ENCODE measurements around the gene ZBTB20. TPM values are rescaled to one million over a fixed set of nuclear protein-coding genes. Genes with fewer than 3 reads are reported as not detected.

ZBTB20 gene
- total and polyA plus RNA-seq, 12 donors, result 2.8 to 167 (median 108) TPM

GRCh38 chr3:114642951-114643741, 503.9 kb downstream of the ZBTB20 start:
- DNase-seq, result no peak
- WGBS, 4 donors, result 75 to 85% (median 77%) methylated on average over 1 of the region's 1 CpG
- no peak overlapping the region for H3K27ac ChIP-seq
- intact Hi-C loops (cut with DNase I), result no loop called here
- H3K9me3 ChIP-seq (replicated peaks in 1 of 3), result peaks cover 0 to 5% (median 0%) of the 10 kb centered on the region in 3 donors
- TF ChIP-seq POLR2A (IDR thresholded peaks at IDR 0.05), result no peak
- no peak for TF ChIP-seq CTCF (IDR thresholded peaks at IDR 0.05)
- peaks cover 7 to 11% of the 10 kb centered on the region in 2 donors for H3K4me1 ChIP-seq (replicated peaks in 1 of 2)
- H3K4me3 ChIP-seq, result no peak overlapping the region
- H3K36me3 ChIP-seq (replicated peaks in 1 of 2), result no peaks in the 10 kb centered on the region
- no peaks in the 10 kb centered on the region for H3K27me3 ChIP-seq

GRCh38 chr3:114640126-114640525, 507.0 kb downstream of the ZBTB20 start:
- H3K27ac ChIP-seq, result no peak overlapping the region
- H3K27me3 ChIP-seq, result no peaks in the 10 kb centered on the region
- intact Hi-C loops (cut with DNase I), result no loop called here
- no peak for TF ChIP-seq POLR2A (IDR thresholded peaks at IDR 0.05)
- H3K4me3 ChIP-seq, result no peak overlapping the region
- H3K36me3 ChIP-seq (replicated peaks in 1 of 2), result no peaks in the 10 kb centered on the region
- DNase-seq, result no peak
- peaks cover 0 to 7% of the 10 kb centered on the region in 2 donors for H3K4me1 ChIP-seq (replicated peaks in 1 of 2)
- H3K9me3 ChIP-seq (replicated peaks in 1 of 3), result no peaks in the 10 kb centered on the region
- 98 to 100% (median 99%) methylated on average over 2 of the region's 2 CpGs for WGBS, 4 donors

GRCh38 chr3:114639171-114639570, 507.9 kb downstream of the ZBTB20 start:
- TF ChIP-seq POLR2A (IDR thresholded peaks at IDR 0.05), result no peak
- TF ChIP-seq CTCF (IDR thresholded peaks at IDR 0.05), result no peak
- Histone ChIP-seq H3K27me3 (no peaks in the 10 kb centered on the region), H3K9me3 (replicated peaks in 1 of 3) (no peaks in the 10 kb centered on the region), H3K36me3 (replicated peaks in 1 of 2) (no peaks in the 10 kb centered on the region), H3K4me1 (replicated peaks in 1 of 2) (peaks cover 0 to 7% of the 10 kb centered on the region in 2 donors), H3K27ac (no peak overlapping the region), H3K4me3 (no peak overlapping the region)
- DNase-seq, result no peak
- intact Hi-C loops (cut with DNase I), result no loop called here
- 90 to 93% (median 91%) methylated on average over 1 of the region's 1 CpG for WGBS, 4 donors

GRCh38 chr3:114635878-114636277, 511.2 kb downstream of the ZBTB20 start:
- 97 to 100% (median 99%) methylated on average over 2 of the region's 2 CpGs for WGBS, 4 donors
- intact Hi-C loops (cut with DNase I), result no loop called here
- Histone ChIP-seq H3K9me3 (replicated peaks in 1 of 3) (no peaks in the 10 kb centered on the region), H3K27ac (no peak overlapping the region), H3K27me3 (no peaks in the 10 kb centered on the region), H3K4me3 (no peak overlapping the region), H3K36me3 (replicated peaks in 1 of 2) (no peaks in the 10 kb centered on the region), H3K4me1 (replicated peaks in 1 of 2) (peaks cover 0 to 7% of the 10 kb centered on the region in 2 donors)
- no peak for DNase-seq
- TF ChIP-seq POLR2A (IDR thresholded peaks at IDR 0.05) (no peak), CTCF (IDR thresholded peaks at IDR 0.05) (no peak)

- WGBS, 4 donors, result 92 to 100% (median 99%) methylated on average over 3 of the region's 3 CpGs
- Histone ChIP-seq H3K27ac (no peak overlapping the region), H3K4me1 (replicated peaks in 1 of 2) (peaks cover 0 to 7% of the 10 kb centered on the region in 2 donors), H3K27me3 (no peaks in the 10 kb centered on the region), H3K4me3 (no peak overlapping the region), H3K36me3 (replicated peaks in 1 of 2) (no peaks in the 10 kb centered on the region), H3K9me3 (replicated peaks in 1 of 3) (no peaks in the 10 kb centered on the region)
- TF ChIP-seq POLR2A (IDR thresholded peaks at IDR 0.05), result no peak
- TF ChIP-seq CTCF (IDR thresholded peaks at IDR 0.05), result no peak
- no peak for DNase-seq
- intact Hi-C loops (cut with DNase I), result no loop called here
These were observed 512.5 kb downstream of the ZBTB20 start for GRCh38 chr3:114634635-114635034.
